ENCODE data around the gene CCDC12.
"Not testable (repeated sequence)": the region's sequence is repeated elsewhere in the genome, so short reads cannot be mapped to it uniquely, and the experiment has no call there.

Gene CCDC12

DNA sequence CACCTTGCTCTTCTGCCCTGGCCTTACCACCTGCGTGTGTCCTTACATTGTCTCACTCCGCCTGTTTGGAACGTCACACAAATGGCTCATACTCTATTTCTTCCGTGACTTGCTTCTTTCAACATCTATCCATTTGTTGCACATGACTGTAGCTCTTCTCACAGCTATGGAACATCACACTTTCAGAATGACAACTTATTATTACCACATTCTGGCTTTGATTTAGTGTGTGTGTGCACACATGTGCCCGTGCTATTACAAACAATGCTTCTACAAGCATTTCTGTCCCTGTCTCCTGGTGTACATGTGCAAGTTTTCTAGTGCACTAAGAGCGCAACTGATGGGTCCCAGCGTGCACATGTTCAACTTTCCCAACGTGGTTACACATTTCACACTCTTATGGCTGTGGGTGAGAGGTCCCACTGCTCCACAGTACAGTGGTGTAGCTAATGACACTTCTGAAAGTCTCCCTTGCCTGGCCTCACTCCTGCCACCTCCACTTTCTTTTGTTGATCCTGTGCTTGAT, 61.2 kb downstream of the CCDC12 start:
- no peaks in the 10 kb centered on the region for H3K27me3 ChIP-seq (ENCODE audit: insufficient read depth, low read length, poor library complexity)
- H3K23ac ChIP-seq (ENCODE audit: low read length), result no peak overlapping the region
- no peak overlapping the region for H3K18ac ChIP-seq (ENCODE audit: low read length)
- WGBS (ENCODE audit: extremely low coverage, insufficient coverage, low lambda C conversion rate), result no CpG with 5 or more reads among the region's 8 CpGs
- H2BK15ac ChIP-seq (replicated peaks; ENCODE audit: low read depth), result no peak overlapping the region
- no peak for DNase-seq
- no peak overlapping the region for H2AK5ac ChIP-seq (ENCODE audit: low read length)
- no peak overlapping the region for H4K5ac ChIP-seq (ENCODE audit: low read length)
- no peak overlapping the region for H3K27ac ChIP-seq (ENCODE audit: low read depth, low read length)
- H3K56ac ChIP-seq (ENCODE audit: low read length), result no peak overlapping the region
- H3K79me2 ChIP-seq (ENCODE audit: control insufficient read depth, insufficient read depth, low read length), result no peaks in the 10 kb centered on the region
- no peak overlapping the region for H3K4me3 ChIP-seq (ENCODE audit: low read length)
- H3K4ac ChIP-seq (ENCODE audit: low read depth, low read length), result no peak overlapping the region
- H2BK5ac ChIP-seq (ENCODE audit: low read length), result no peak overlapping the region
- peaks cover 2% of the 10 kb centered on the region for H3K36me3 ChIP-seq (ENCODE audit: control insufficient read depth, insufficient read depth, low read length)
- no peak overlapping the region for H3K4me2 ChIP-seq (ENCODE audit: low read length)
- H4K8ac ChIP-seq (ENCODE audit: low read depth, low read length), result no peak overlapping the region
- no peaks in the 10 kb centered on the region for H3K4me1 ChIP-seq (ENCODE audit: control insufficient read depth, low read depth, low read length)
- H3K79me1 ChIP-seq (ENCODE audit: low read length), result no peaks in the 10 kb centered on the region
- no peak overlapping the region for H3K9ac ChIP-seq (ENCODE audit: low read length)
- H2BK120ac ChIP-seq (ENCODE audit: low read depth, low read length), result no peak overlapping the region

DNA sequence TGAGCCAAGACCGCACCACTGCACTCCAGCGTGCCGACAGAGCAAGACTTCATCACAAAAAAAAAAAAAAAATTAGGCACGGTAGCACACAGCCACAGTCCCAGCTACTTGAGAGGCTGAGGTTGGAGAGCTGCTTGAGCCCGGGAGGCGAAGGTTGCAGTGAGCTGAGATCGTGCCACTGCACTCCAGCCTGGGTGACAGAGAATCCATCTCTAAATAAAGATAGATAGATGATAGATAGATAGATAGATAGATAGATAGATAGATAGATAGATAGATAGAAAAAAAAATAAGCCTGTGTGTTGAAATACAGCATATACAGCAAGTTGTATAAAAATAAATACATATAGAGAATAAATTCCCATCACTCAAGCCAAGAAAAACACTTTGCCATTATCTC, 61.7 kb downstream of the CCDC12 start:
- Histone ChIP-seq H2BK15ac (replicated peaks; ENCODE audit: low read depth) (no peak overlapping the region), H2BK120ac (ENCODE audit: low read depth, low read length) (no peak overlapping the region), H3K18ac (ENCODE audit: low read length) (no peak overlapping the region), H2BK5ac (ENCODE audit: low read length) (no peak overlapping the region), H2AK5ac (ENCODE audit: low read length) (no peak overlapping the region), H3K79me1 (ENCODE audit: low read length) (no peaks in the 10 kb centered on the region), H3K4me2 (ENCODE audit: low read length) (no peak overlapping the region), H4K5ac (ENCODE audit: low read length) (no peak overlapping the region), H3K79me2 (ENCODE audit: control insufficient read depth, insufficient read depth, low read length) (no peaks in the 10 kb centered on the region), H3K27me3 (ENCODE audit: insufficient read depth, low read length, poor library complexity) (no peaks in the 10 kb centered on the region), H3K27ac (ENCODE audit: low read depth, low read length) (no peak overlapping the region), H3K9ac (ENCODE audit: low read length) (no peak overlapping the region), H3K4me3 (ENCODE audit: low read length) (no peak overlapping the region), H4K8ac (ENCODE audit: low read depth, low read length) (no peak overlapping the region), H3K4ac (ENCODE audit: low read depth, low read length) (no peak overlapping the region), H3K36me3 (ENCODE audit: control insufficient read depth, insufficient read depth, low read length) (no peaks in the 10 kb centered on the region), H3K4me1 (ENCODE audit: control insufficient read depth, low read depth, low read length) (no peaks in the 10 kb centered on the region), H3K56ac (ENCODE audit: low read length) (no peak overlapping the region), H3K23ac (ENCODE audit: low read length) (no peak overlapping the region)
- WGBS (ENCODE audit: extremely low coverage, insufficient coverage, low lambda C conversion rate), result no CpG with 5 or more reads among the region's 7 CpGs
- DNase-seq, result no peak

DNA sequence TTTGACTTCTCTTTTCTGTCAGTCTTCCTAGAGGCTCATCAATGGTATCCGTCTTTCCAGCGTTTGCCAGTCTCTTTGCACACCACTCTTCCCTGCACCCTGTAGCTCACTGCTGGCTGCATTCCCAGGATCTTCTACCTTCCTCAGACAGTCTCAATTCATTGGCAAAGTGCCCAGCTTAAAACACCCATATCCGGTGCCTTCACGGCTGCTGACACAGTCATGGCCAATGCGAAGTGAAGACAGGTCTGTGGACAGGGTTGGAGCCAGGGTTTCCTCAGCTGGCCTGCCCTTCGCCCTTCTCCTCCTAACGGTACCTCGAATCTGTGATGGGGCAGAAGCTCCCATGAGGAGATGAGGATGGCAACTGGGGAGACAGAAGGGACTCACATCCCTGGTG, 62.9 kb downstream of the CCDC12 start:
- DNase-seq, result no peak
- Histone ChIP-seq H3K27me3 (ENCODE audit: insufficient read depth, low read length, poor library complexity) (no peaks in the 10 kb centered on the region), H3K23ac (ENCODE audit: low read length) (no peak overlapping the region), H3K56ac (ENCODE audit: low read length) (no peak overlapping the region), H2BK120ac (ENCODE audit: low read depth, low read length) (no peak overlapping the region), H3K4me1 (ENCODE audit: control insufficient read depth, low read depth, low read length) (no peaks in the 10 kb centered on the region), H3K79me2 (ENCODE audit: control insufficient read depth, insufficient read depth, low read length) (no peaks in the 10 kb centered on the region), H3K4me3 (ENCODE audit: low read length) (no peak overlapping the region), H4K5ac (ENCODE audit: low read length) (no peak overlapping the region), H3K36me3 (ENCODE audit: control insufficient read depth, insufficient read depth, low read length) (no peaks in the 10 kb centered on the region), H3K4ac (ENCODE audit: low read depth, low read length) (no peak overlapping the region), H3K27ac (ENCODE audit: low read depth, low read length) (no peak overlapping the region), H3K9ac (ENCODE audit: low read length) (no peak overlapping the region), H3K79me1 (ENCODE audit: low read length) (no peaks in the 10 kb centered on the region), H3K4me2 (ENCODE audit: low read length) (no peak overlapping the region), H3K18ac (ENCODE audit: low read length) (no peak overlapping the region), H4K8ac (ENCODE audit: low read depth, low read length) (no peak overlapping the region), H2BK15ac (replicated peaks; ENCODE audit: low read depth) (no peak overlapping the region), H2BK5ac (ENCODE audit: low read length) (no peak overlapping the region), H2AK5ac (ENCODE audit: low read length) (no peak overlapping the region)
- no CpG with 5 or more reads among the region's 8 CpGs for WGBS (ENCODE audit: extremely low coverage, insufficient coverage, low lambda C conversion rate)

DNA sequence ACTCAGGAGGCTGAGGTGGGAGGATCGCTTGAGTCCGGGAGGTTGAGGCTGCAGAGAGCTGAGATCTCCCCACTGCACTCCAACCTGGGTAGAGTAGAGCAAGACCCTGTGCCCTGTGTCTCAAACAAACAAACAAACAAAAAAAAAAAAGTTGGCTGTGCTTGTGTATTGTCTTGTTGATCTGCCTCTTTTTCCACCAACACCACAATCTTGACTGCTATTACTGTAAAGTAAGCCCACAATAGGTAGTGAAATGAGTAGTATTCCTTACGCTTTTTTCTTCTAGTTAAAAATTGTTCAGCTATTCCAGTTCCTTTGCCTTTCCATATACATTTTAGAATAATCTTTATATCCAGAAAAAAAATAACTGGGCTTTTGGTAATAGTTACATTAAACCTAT, 63.6 kb downstream of the CCDC12 start:
- no peak overlapping the region for H2BK5ac ChIP-seq (ENCODE audit: low read length)
- H3K27ac ChIP-seq (ENCODE audit: low read depth, low read length), result no peak overlapping the region
- no CpG with 5 or more reads among the region's 3 CpGs for WGBS (ENCODE audit: extremely low coverage, insufficient coverage, low lambda C conversion rate)
- DNase-seq, result no peak
- H2BK15ac ChIP-seq (replicated peaks; ENCODE audit: low read depth), result no peak overlapping the region
- no peak overlapping the region for H3K18ac ChIP-seq (ENCODE audit: low read length)
- H3K9ac ChIP-seq (ENCODE audit: low read length), result no peak overlapping the region
- H3K23ac ChIP-seq (ENCODE audit: low read length), result no peak overlapping the region
- no peak overlapping the region for H4K8ac ChIP-seq (ENCODE audit: low read depth, low read length)
- no peaks in the 10 kb centered on the region for H3K79me1 ChIP-seq (ENCODE audit: low read length)
- no peaks in the 10 kb centered on the region for H3K27me3 ChIP-seq (ENCODE audit: insufficient read depth, low read length, poor library complexity)
- no peak overlapping the region for H2AK5ac ChIP-seq (ENCODE audit: low read length)
- no peaks in the 10 kb centered on the region for H3K36me3 ChIP-seq (ENCODE audit: control insufficient read depth, insufficient read depth, low read length)
- no peaks in the 10 kb centered on the region for H3K4me1 ChIP-seq (ENCODE audit: control insufficient read depth, low read depth, low read length)
- no peaks in the 10 kb centered on the region for H3K79me2 ChIP-seq (ENCODE audit: control insufficient read depth, insufficient read depth, low read length)
- no peak overlapping the region for H3K4me3 ChIP-seq (ENCODE audit: low read length)
- H3K4ac ChIP-seq (ENCODE audit: low read depth, low read length), result no peak overlapping the region
- no peak overlapping the region for H4K5ac ChIP-seq (ENCODE audit: low read length)
- no peak overlapping the region for H3K56ac ChIP-seq (ENCODE audit: low read length)
- no peak overlapping the region for H2BK120ac ChIP-seq (ENCODE audit: low read depth, low read length)
- H3K4me2 ChIP-seq (ENCODE audit: low read length), result no peak overlapping the region

DNA sequence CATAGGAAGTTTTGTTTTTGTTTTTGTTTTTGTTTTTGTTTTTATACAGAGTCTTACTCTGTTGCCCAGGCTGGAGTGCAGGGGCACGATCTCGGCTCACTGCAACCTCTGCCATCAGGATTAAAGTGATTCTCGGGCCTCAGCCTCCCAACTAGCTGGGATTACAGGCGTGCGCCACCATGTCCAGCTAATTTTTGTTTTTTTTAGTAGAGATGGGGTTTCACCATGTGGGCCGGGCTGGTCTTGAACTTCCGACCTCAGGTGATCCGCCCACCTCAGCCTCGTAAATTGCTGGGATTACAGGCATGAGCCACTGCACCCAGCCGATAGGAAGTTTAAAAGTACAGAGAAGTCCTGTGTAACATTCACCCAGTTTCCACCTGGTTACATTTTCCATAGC, 65.6 kb downstream of the CCDC12 start:
- H3K27me3 ChIP-seq (ENCODE audit: insufficient read depth, low read length, poor library complexity); H2BK120ac ChIP-seq (ENCODE audit: low read depth, low read length); H3K23ac ChIP-seq (ENCODE audit: low read length); H3K27ac ChIP-seq (ENCODE audit: low read depth, low read length); H3K4ac ChIP-seq (ENCODE audit: low read depth, low read length); H3K79me1 ChIP-seq (ENCODE audit: low read length); H2AK5ac ChIP-seq (ENCODE audit: low read length); H3K4me1 ChIP-seq (ENCODE audit: control insufficient read depth, low read depth, low read length); H3K79me2 ChIP-seq (ENCODE audit: control insufficient read depth, insufficient read depth, low read length); H4K5ac ChIP-seq (ENCODE audit: low read length); H2BK15ac ChIP-seq (replicated peaks; ENCODE audit: low read depth); H3K4me3 ChIP-seq (ENCODE audit: low read length); H3K36me3 ChIP-seq (ENCODE audit: control insufficient read depth, insufficient read depth, low read length); DNase-seq; H3K56ac ChIP-seq (ENCODE audit: low read length); H2BK5ac ChIP-seq (ENCODE audit: low read length); H3K4me2 ChIP-seq (ENCODE audit: low read length); H4K8ac ChIP-seq (ENCODE audit: low read depth, low read length); H3K18ac ChIP-seq (ENCODE audit: low read length); H3K9ac ChIP-seq (ENCODE audit: low read length): not testable (repeated sequence)
- WGBS (ENCODE audit: extremely low coverage, insufficient coverage, low lambda C conversion rate), result no CpG with 5 or more reads among the region's 10 CpGs

DNA sequence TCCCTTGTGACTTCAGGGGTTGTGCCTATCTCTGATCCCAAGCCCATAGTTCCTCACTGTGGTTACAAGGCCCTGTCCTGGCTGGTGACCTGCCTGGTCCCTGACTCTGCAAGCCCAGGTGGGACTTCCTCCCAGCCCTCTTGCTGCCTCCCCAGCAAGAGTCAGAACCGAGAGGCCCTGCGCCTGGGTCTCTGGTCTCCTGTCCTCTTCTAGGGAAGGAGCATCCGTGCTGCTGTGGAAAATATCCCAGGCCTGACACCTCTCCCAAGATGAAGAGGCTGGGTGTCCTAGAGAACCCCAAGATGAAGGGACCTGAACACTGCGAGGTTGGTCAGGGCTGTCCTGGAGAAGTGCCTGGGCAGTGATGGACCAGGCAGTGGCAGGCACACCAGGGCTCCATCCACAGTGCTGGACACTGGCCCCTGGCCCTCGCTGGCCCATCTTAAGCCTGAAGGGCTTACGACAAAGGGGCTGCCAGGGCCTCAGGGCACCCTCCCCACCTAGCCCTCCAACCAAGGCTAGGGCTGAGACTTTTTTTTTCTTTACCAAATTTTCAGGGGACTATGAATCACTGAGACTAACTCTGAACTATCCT, 66.3 kb downstream of the CCDC12 start:
- no CpG with 5 or more reads among the region's 6 CpGs for WGBS (ENCODE audit: extremely low coverage, insufficient coverage, low lambda C conversion rate)
- Histone ChIP-seq H3K23ac (ENCODE audit: low read length) (no peak overlapping the region), H3K27me3 (ENCODE audit: insufficient read depth, low read length, poor library complexity) (no peaks in the 10 kb centered on the region), H3K18ac (ENCODE audit: low read length) (no peak overlapping the region), H3K4me1 (ENCODE audit: control insufficient read depth, low read depth, low read length) (no peaks in the 10 kb centered on the region), H3K79me2 (ENCODE audit: control insufficient read depth, insufficient read depth, low read length) (no peaks in the 10 kb centered on the region), H3K36me3 (ENCODE audit: control insufficient read depth, insufficient read depth, low read length) (no peaks in the 10 kb centered on the region), H4K5ac (ENCODE audit: low read length) (no peak overlapping the region), H4K8ac (ENCODE audit: low read depth, low read length) (no peak overlapping the region), H3K79me1 (ENCODE audit: low read length) (no peaks in the 10 kb centered on the region), H3K27ac (ENCODE audit: low read depth, low read length) (no peak overlapping the region), H3K4me2 (ENCODE audit: low read length) (no peak overlapping the region), H2BK5ac (ENCODE audit: low read length) (no peak overlapping the region), H3K9ac (ENCODE audit: low read length) (no peak overlapping the region), H2BK15ac (replicated peaks; ENCODE audit: low read depth) (no peak overlapping the region), H2AK5ac (ENCODE audit: low read length) (no peak overlapping the region), H3K4ac (ENCODE audit: low read depth, low read length) (no peak overlapping the region), H3K4me3 (ENCODE audit: low read length) (no peak overlapping the region), H3K56ac (ENCODE audit: low read length) (no peak overlapping the region), H2BK120ac (ENCODE audit: low read depth, low read length) (no peak overlapping the region)
- no peak for DNase-seq

All from mesendoderm (in vitro differentiated cells).